Ishikawa (cell line): ENCODE results near the gene MTRFR.
A peak's percentile ranks its signal among the peaks of the same experiment; 100 is the strongest.

Experiments
- CEBPB ChIP-seq: IDR thresholded peaks from 2 replicates; pipeline ENCODE4 v1.6.1; 2012
- CREB1 ChIP-seq: IDR thresholded peaks from 2 replicates; pipeline ENCODE4 v1.6.1; 2012; ENCODE audit warnings: low read depth
- EGR1 ChIP-seq: IDR thresholded peaks from 2 replicates; pipeline ENCODE4 v1.6.1; 2012
- EP300 ChIP-seq: IDR thresholded peaks from 2 replicates; pipeline ENCODE4 v1.6.1; 2012; ENCODE audit warnings: borderline replicate concordance
- FOXM1 ChIP-seq: IDR thresholded peaks from 2 replicates; pipeline ENCODE4 v1.6.1; 2012; ENCODE audit warnings: low read depth, borderline replicate concordance
- MAX ChIP-seq: IDR thresholded peaks from 2 replicates; pipeline ENCODE4 v1.6.1; 2012
- NFIC ChIP-seq: IDR thresholded peaks from 2 replicates; pipeline ENCODE4 v1.6.1; 2012
- RAD21 ChIP-seq: IDR thresholded peaks from 2 replicates; pipeline ENCODE4 v1.6.1; 2012; ENCODE audit warnings: low read depth
- TAF1 ChIP-seq: IDR thresholded peaks from 2 replicates; pipeline ENCODE4 v1.6.1; 2012; ENCODE audit warnings: low read depth, mild to moderate bottlenecking
- TCF12 ChIP-seq: IDR thresholded peaks from 2 replicates; pipeline ENCODE4 v1.6.1; 2012; ENCODE audit warnings: low read depth
- TEAD4 ChIP-seq: IDR thresholded peaks from 2 replicates; pipeline ENCODE4 v1.6.1; 2012
- USF1 ChIP-seq: IDR thresholded peaks from 2 replicates; pipeline ENCODE4 v1.6.1; 2012
- YY1 ChIP-seq: IDR thresholded peaks from 2 replicates; pipeline ENCODE4 v1.6.1; 2012; ENCODE audit warnings: low read depth
- ZBTB7A ChIP-seq: IDR thresholded peaks from 2 replicates; pipeline ENCODE4 v1.6.1; 2012; ENCODE audit warnings: low read depth
- TF ChIP-seq, protein P1 (sequence below): IDR thresholded peaks from 2 replicates; pipeline ENCODE4 v1.6.1; 2012; ENCODE audit warnings: low read depth, mild to moderate bottlenecking

MTRFR gene

GRCh38 chr12:123269395-123269892 is 36.2 kb downstream of the MTRFR start:
- no peak for TF ChIP-seq CEBPB
- no peak for TF ChIP-seq TCF12
- TF ChIP-seq ZBTB7A, result no peak
- TF ChIP-seq MAX, result no peak
- no peak for TF ChIP-seq FOXM1
- no peak for TF ChIP-seq EGR1
- no peak for TF ChIP-seq RAD21
- TF ChIP-seq YY1, result no peak
- no peak for TF ChIP-seq TAF1
- no peak for TF ChIP-seq CREB1
- no peak for TF ChIP-seq EP300
- TF ChIP-seq, protein P1, sequence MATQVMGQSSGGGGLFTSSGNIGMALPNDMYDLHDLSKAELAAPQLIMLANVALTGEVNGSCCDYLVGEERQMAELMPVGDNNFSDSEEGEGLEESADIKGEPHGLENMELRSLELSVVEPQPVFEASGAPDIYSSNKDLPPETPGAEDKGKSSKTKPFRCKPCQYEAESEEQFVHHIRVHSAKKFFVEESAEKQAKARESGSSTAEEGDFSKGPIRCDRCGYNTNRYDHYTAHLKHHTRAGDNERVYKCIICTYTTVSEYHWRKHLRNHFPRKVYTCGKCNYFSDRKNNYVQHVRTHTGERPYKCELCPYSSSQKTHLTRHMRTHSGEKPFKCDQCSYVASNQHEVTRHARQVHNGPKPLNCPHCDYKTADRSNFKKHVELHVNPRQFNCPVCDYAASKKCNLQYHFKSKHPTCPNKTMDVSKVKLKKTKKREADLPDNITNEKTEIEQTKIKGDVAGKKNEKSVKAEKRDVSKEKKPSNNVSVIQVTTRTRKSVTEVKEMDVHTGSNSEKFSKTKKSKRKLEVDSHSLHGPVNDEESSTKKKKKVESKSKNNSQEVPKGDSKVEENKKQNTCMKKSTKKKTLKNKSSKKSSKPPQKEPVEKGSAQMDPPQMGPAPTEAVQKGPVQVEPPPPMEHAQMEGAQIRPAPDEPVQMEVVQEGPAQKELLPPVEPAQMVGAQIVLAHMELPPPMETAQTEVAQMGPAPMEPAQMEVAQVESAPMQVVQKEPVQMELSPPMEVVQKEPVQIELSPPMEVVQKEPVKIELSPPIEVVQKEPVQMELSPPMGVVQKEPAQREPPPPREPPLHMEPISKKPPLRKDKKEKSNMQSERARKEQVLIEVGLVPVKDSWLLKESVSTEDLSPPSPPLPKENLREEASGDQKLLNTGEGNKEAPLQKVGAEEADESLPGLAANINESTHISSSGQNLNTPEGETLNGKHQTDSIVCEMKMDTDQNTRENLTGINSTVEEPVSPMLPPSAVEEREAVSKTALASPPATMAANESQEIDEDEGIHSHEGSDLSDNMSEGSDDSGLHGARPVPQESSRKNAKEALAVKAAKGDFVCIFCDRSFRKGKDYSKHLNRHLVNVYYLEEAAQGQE, result no peak
- no peak for TF ChIP-seq NFIC
- TF ChIP-seq TEAD4, result no peak
- no peak for TF ChIP-seq USF1

DNA sequence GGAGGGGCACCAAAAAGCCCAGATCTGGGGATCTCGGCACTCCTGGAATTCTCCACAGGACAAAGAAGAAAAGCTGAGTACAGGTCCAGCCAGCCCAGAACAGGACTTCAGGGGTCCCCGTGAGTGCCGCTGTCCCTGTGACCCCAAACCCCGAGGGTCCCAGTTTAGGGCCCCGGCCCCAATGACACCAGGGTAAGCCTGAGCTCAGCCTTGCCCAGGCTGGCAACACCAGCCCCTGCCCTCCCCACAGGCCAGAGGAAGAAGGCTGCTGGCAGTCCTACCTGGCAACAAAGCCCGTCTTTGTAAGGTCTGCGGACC is 36.6 kb downstream of the MTRFR start:
- no peak for TF ChIP-seq YY1
- 0 out of 2 replicates have a peak, but pooled peaks have one; percentile 62 for TF ChIP-seq ZBTB7A

DNA sequence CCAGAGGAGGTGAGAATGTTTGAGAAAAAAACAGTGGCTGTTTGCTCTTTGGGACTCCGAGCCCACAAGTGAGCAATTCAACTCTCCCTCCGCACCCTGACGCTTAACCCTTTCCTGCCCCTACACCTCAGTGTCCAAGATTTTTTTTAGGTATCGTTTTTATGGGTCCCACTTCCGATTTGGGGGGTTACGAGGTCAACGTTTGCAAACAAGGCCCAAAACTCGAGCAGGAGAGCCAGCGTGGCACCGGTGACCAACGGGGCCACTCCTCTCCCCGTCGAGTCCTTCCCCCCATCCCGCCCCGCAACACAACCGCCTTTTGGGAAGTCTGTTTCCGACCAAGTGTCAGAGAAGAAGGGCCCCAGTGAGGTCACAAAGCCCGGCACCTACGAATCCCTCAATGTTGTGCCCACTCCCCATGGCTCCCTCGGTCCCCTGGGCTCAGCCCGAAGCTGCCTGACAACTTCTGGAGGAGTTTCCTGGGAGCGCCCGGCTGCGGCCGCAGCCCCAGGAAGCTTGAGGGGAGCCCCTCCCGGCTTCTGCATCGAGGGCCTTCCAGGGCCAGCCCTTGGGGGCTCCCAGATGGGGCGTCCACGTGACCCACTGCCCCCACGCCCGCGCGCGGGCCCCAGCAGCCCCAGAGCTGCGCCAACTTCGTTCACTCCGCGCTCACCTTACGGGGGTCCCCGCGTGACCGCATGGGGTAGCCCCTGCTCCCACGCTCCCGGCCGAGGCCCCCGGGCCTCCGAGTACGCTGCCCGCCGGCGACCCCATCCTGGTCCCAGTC is 37.2 kb downstream of the MTRFR start:
- no peak for TF ChIP-seq MAX
- TF ChIP-seq TEAD4, result no peak
- TF ChIP-seq USF1, result peak; percentile 71

DNA sequence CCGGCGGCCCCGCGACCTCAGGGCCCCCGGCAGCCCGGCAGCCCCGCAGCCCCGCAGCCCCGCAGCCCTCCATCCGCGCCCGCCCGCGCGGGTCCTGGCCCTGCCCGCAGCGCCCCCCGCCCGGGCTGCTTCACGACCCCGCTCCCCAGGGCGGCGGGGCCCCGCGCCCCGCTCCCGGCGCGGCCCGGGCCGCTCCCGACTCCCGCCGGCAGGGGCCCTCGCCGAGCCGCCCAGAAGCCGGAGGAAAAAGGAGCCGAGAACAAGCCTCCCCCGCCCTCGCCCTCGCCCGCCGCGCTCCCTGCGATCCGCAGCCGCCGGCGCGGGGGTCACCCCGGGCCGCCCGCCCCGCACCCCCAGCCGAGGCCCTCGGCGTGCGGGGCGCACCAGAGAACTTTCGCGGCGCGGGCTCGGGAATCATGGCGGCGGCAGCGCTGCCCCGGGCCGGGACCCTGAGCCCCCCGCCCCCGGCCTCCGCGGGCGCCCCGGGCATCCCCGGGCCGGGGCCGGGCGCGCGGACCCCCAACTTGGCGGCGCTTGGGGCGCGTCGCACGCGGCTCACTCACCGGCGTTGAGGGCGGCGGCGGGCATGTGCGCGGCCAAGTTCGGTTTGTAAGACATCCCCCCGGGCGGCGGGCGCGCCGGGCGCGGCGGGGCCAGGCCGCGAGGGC is 37.9 kb downstream of the MTRFR start:
- TF ChIP-seq, protein P1, result no peak
- TF ChIP-seq RAD21 (peak; percentile 57), FOXM1 (no peak)

GRCh38 chr12:123273166-123273565 is 39.9 kb downstream of the MTRFR start:
- TF ChIP-seq USF1 (no peak), TEAD4 (no peak), CREB1 (no peak), EGR1 (no peak), NFIC (no peak), EP300 (no peak), CEBPB (no peak), ZBTB7A (no peak), MAX (no peak)
- TF ChIP-seq, protein P1, result no peak
